Skeletal muscle satellite cell (primary cell): ENCODE data around the gene LEPROT.
"Not testable (repeated sequence)": the region's sequence is repeated elsewhere in the genome, so short reads cannot be mapped to it uniquely, and the experiment has no call there.

ENCODE experiments used
- H3K27me3 ChIP-seq: 2 replicates; pipeline ENCODE4 v1.7.0; 2013; ENCODE audit warnings: low read length; ENCODE audit not compliant: control insufficient read depth, insufficient read depth
- H3K36me3 ChIP-seq: 2 replicates; pipeline ENCODE4 v1.7.0; 2013; ENCODE audit warnings: mild to moderate bottlenecking, control low read depth, low read length; ENCODE audit not compliant: insufficient read depth
- H3K4me1 ChIP-seq: 2 replicates; pipeline ENCODE4 v1.7.0; 2013; ENCODE audit warnings: low read length; ENCODE audit not compliant: control insufficient read depth, insufficient read depth
- H3K4me2 ChIP-seq: 2 replicates; pipeline ENCODE4 v1.7.0; 2013; ENCODE audit warnings: mild to moderate bottlenecking, low read length
- H3K4me3 ChIP-seq: 2 replicates; pipeline ENCODE4 v1.7.0; 2013; ENCODE audit warnings: low read length
- H3K9ac ChIP-seq: 2 replicates; pipeline ENCODE4 v1.7.0; 2013; ENCODE audit warnings: mild to moderate bottlenecking, low read depth, low read length, moderate library complexity
- H3K9me3 ChIP-seq: replicated peaks from 2 replicates; pipeline ENCODE4 v1.7.0; 2013; ENCODE audit warnings: mild to moderate bottlenecking, control low read depth, low read length

LEPROT gene

GRCh38 chr1:65441464-65441863 lies 21.0 kb downstream of the LEPROT start:
- no peak overlapping the region for H3K4me2 ChIP-seq
- no peaks in the 10 kb centered on the region for H3K36me3 ChIP-seq
- H3K9me3 ChIP-seq: no peaks in the 10 kb centered on the region
- no peak overlapping the region for H3K9ac ChIP-seq
- no peaks in the 10 kb centered on the region for H3K27me3 ChIP-seq
- no peak overlapping the region for H3K4me3 ChIP-seq
- H3K4me1 ChIP-seq: peaks cover 7% of the 10 kb centered on the region

DNA sequence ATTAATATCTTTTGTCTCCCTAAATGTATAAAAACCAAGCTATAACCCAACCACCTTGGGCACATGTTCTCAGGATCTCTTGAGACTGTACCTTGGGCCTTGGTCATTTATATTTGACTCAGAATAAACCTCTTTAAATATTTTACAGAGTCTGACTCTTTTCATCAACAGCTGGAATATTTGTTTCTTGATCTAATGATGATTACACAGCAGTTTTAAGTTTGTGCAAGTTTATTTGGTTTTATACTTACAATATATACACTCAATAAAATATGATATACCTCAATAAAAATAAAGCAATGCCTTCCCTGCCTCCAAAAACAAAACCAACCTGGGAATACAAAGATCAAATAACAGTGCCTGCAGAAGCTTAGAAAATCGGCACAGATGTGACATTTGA lies 22.0 kb downstream of the LEPROT start:
- Histone ChIP-seq H3K27me3 (no peaks in the 10 kb centered on the region), H3K36me3 (no peaks in the 10 kb centered on the region), H3K4me3 (no peak overlapping the region), H3K4me2 (no peak overlapping the region), H3K9ac (no peak overlapping the region), H3K4me1 (peaks cover 7% of the 10 kb centered on the region), H3K9me3 (no peaks in the 10 kb centered on the region)

DNA sequence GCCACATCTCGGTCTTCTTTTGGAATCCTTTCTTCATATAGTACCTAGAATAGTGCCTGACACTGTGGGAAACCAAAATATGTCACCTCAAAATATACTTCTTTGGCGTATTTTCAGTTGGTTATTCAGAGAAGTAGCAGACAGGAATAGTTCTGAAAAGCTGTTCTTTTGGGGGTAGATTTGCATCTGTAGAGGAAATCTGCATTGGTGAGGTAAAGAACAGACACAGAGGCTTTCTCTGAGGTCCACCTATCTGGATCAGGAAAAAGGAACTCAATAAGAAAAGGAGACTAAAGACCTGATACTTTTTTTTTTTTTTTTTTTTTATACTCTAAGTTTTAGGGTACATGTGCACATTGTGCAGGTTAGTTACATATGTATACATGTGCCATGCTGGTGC lies 23.2 kb downstream of the LEPROT start:
- no peak overlapping the region for H3K4me2 ChIP-seq
- H3K9ac ChIP-seq: no peak overlapping the region
- no peaks in the 10 kb centered on the region for H3K9me3 ChIP-seq

GRCh38 chr1:65444128-65444640 lies 23.7 kb downstream of the LEPROT start:
- Histone ChIP-seq H3K9ac (no peak overlapping the region), H3K4me2 (no peak overlapping the region), H3K27me3 (no peaks in the 10 kb centered on the region), H3K4me1 (peaks cover 7% of the 10 kb centered on the region), H3K4me3 (no peak overlapping the region), H3K36me3 (no peaks in the 10 kb centered on the region), H3K9me3 (no peaks in the 10 kb centered on the region)

More for the DNA sequence above, 23.2 kb downstream of the LEPROT start:
- peaks cover 7% of the 10 kb centered on the region for H3K4me1 ChIP-seq
- H3K36me3 ChIP-seq: no peaks in the 10 kb centered on the region
- H3K4me3 ChIP-seq: no peak overlapping the region
- no peaks in the 10 kb centered on the region for H3K27me3 ChIP-seq

DNA sequence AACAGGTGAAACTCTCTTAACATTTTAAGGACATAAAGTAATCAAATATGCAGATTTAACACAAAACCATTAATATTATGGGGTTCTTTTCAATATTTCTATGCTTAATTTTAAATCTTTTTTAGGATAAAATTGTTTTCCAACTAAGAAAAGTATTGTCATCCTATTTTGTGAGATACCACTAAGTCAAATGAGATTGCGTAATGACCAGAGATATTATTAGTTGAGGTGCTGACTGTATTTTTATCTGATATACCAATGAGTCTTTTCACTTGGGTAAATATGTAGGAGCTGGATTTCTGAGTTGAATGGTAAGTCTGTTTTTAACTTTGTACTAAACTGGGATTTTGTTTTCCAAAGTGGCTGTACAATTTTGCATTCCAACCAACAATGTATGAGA lies 25.4 kb downstream of the LEPROT start:
- Histone ChIP-seq H3K4me1 (peaks cover 4% of the 10 kb centered on the region), H3K9ac (no peak overlapping the region), H3K4me3 (no peak overlapping the region), H3K27me3 (no peaks in the 10 kb centered on the region), H3K9me3 (no peaks in the 10 kb centered on the region), H3K4me2 (no peak overlapping the region), H3K36me3 (no peaks in the 10 kb centered on the region)

DNA sequence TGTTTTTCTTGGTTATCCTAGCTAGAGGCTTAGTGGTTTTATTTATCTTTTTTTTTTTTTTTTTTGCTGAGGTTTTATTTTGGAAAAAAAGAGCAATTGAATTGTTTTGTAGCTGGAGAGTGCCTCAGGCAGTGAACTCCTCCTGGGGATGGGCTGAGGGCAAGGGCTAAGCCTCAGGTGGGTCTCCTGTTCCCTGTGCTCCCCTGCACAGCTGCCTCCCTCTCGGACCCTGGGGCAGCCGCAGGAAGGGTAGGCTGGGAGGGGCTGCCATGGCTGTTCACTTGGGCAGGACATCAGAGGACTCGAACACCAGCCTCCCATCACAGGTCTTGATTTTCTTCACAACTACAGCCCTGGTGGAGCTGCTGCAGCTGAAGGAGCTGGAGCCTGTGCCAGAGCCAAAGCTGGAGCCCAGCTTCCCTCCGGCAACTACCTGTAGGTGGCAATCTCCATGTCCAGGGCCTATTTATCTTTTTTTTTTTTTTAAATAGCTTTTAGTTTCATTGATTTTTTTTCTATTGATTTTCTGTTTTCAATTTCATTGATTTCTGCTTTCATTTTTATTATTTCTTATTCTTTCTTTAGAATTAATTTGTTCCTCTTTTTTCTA lies 28.9 kb downstream of the LEPROT start:
- Histone ChIP-seq H3K36me3 (no peaks in the 10 kb centered on the region), H3K27me3 (no peaks in the 10 kb centered on the region), H3K9ac (no peak overlapping the region), H3K4me2 (no peak overlapping the region), H3K9me3 (no peaks in the 10 kb centered on the region), H3K4me1 (no peaks in the 10 kb centered on the region), H3K4me3 (no peak overlapping the region)

- H3K4me2 ChIP-seq, H3K4me1 ChIP-seq, H3K9me3 ChIP-seq, H3K4me3 ChIP-seq, H3K9ac ChIP-seq, H3K27me3 ChIP-seq, H3K36me3 ChIP-seq: not testable (repeated sequence)
Measured at GRCh38 chr1:65455678-65456077, 35.2 kb downstream of the LEPROT start.

GRCh38 chr1:65456481-65456880 lies 36.0 kb downstream of the LEPROT start:
- H3K9me3 ChIP-seq: no peaks in the 10 kb centered on the region
- H3K4me2 ChIP-seq: no peak overlapping the region

DNA sequence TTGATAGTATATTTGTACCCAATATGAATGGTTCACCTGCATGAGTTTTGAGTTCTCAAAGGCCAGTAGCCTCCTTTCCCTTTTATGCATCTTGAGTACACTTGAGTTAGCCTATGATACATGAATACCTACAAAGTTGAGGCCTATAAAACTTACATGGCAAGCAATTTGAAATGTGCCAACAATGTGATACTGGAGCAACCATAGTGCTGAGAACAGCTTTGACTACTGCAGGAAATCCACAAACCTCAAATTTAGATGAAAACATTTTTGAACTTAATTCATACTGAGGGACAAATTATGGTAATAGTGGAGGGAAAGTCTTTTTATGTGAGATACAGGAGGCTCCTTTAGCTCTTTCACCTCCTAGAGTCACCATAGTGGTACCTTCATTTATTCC lies 37.4 kb downstream of the LEPROT start:
- Histone ChIP-seq H3K4me2 (no peak overlapping the region), H3K4me3 (no peak overlapping the region), H3K36me3 (no peaks in the 10 kb centered on the region), H3K9me3 (no peaks in the 10 kb centered on the region), H3K4me1 (peaks cover 6% of the 10 kb centered on the region), H3K9ac (no peak overlapping the region), H3K27me3 (no peaks in the 10 kb centered on the region)

More at GRCh38 chr1:65456481-65456880, 36.0 kb downstream of the LEPROT start:
- Histone ChIP-seq H3K4me1 (peaks cover 6% of the 10 kb centered on the region), H3K9ac (no peak overlapping the region), H3K36me3 (no peaks in the 10 kb centered on the region), H3K27me3 (no peaks in the 10 kb centered on the region), H3K4me3 (no peak overlapping the region)

- H3K9me3 ChIP-seq: no peaks in the 10 kb centered on the region
Measured at GRCh38 chr1:65458730-65459396, 38.4 kb downstream of the LEPROT start.

GRCh38 chr1:65459397-65459768 lies 38.9 kb downstream of the LEPROT start:
- Histone ChIP-seq H3K4me3 (no peak overlapping the region), H3K27me3 (no peaks in the 10 kb centered on the region), H3K4me1 (peaks cover 6% of the 10 kb centered on the region), H3K4me2 (no peak overlapping the region), H3K9ac (no peak overlapping the region), H3K9me3 (no peaks in the 10 kb centered on the region), H3K36me3 (no peaks in the 10 kb centered on the region)

More at GRCh38 chr1:65458730-65459396, 38.4 kb downstream of the LEPROT start:
- H3K9ac ChIP-seq: no peak overlapping the region
- H3K4me2 ChIP-seq: no peak overlapping the region
- H3K27me3 ChIP-seq: no peaks in the 10 kb centered on the region
- peaks cover 6% of the 10 kb centered on the region for H3K4me1 ChIP-seq
- H3K4me3 ChIP-seq: no peak overlapping the region
- H3K36me3 ChIP-seq: no peaks in the 10 kb centered on the region

GRCh38 chr1:65465837-65466236 lies 45.4 kb downstream of the LEPROT start:
- not testable (repeated sequence) for H3K4me3 ChIP-seq, H3K9ac ChIP-seq, H3K9me3 ChIP-seq, H3K4me2 ChIP-seq, H3K36me3 ChIP-seq, H3K27me3 ChIP-seq
- peaks cover 16% of the 10 kb centered on the region for H3K4me1 ChIP-seq
